Naive thymus-derived CD4-positive, alpha-beta T cell (primary cell): ENCODE data around the gene SBK1. TPM values are rescaled to one million over a fixed set of nuclear protein-coding genes. Genes with fewer than 3 reads are reported as not detected.
A peak's percentile ranks its signal among the peaks of the same experiment; 100 is the strongest.

Experiments
- ATAC-seq: fragments of 150-1000 bp; cut with Tn5 transposase; 2 replicates; pipeline ENCODE4 v1.10.0; 2021; ENCODE audit warnings: mild to moderate bottlenecking, moderate library complexity
- CTCF ChIA-PET: fragments of 350-600 bp; sonication (Branson Sonifier 250); formaldehyde crosslinking; loops from one replicate; lab custom pipeline; 2021; ENCODE audit warnings: antibody characterized with exemption; lab: Charles Lee
- POLR2A ChIA-PET: fragments of 350-600 bp; sonication (Branson Sonifier 250); formaldehyde crosslinking; loops from one replicate; lab custom pipeline; 2021; ENCODE audit warnings: antibody characterized with exemption, inconsistent platforms; lab: Charles Lee
- DNase-seq, 9 donors: peaks; one replicate each; pipeline versions ENCODE4 v3.0.0 to v3.0.0-alpha.2; 2020 to 2022; ENCODE audit warnings: mixed read lengths in 1 of 9
- H3K27ac ChIP-seq: one replicate; pipeline ENCODE4 v1.7.0; 2013; ENCODE audit warnings: mild to moderate bottlenecking, low read depth, low read length, moderate library complexity
- H3K27me3 ChIP-seq, 2 donors: one replicate each; pipeline ENCODE4 v1.7.0; 2013; ENCODE audit warnings: low read length in 2 of 2, mild to moderate bottlenecking in 2 of 2, moderate library complexity in 2 of 2; ENCODE audit not compliant: control insufficient read depth in 2 of 2, insufficient read depth in 2 of 2
- H3K36me3 ChIP-seq, 3 experiments: 1 replicate in 2 of 3; 2 replicates in 1 of 3; pipeline ENCODE4 v1.7.0; 2013; ENCODE audit warnings: low read length in 3 of 3, mild to moderate bottlenecking in 3 of 3, moderate library complexity in 1 of 3; ENCODE audit not compliant: insufficient read depth in 3 of 3, control insufficient read depth in 2 of 3
- H3K4me1 ChIP-seq, 2 donors: one replicate each; pipeline ENCODE4 v1.7.0; 2013; ENCODE audit warnings: low read length in 2 of 2, mild to moderate bottlenecking in 2 of 2, moderate library complexity in 1 of 2; ENCODE audit not compliant: control insufficient read depth in 2 of 2, insufficient read depth in 2 of 2
- H3K4me3 ChIP-seq: 2 replicates; pipeline ENCODE4 v1.7.0; 2013; ENCODE audit warnings: mild to moderate bottlenecking, low read length
- H3K9me3 ChIP-seq, 3 experiments: 1 replicate in 2 of 3; 2 replicates in 1 of 3; pipeline ENCODE4 v1.7.0; 2013; ENCODE audit warnings: low read length in 3 of 3; ENCODE audit not compliant: control insufficient read depth in 2 of 3
- H3K27ac Mint-ChIP-seq, 9 donors: one replicate each; pipeline ENCODE4 v1.8.0; 2020 to 2022; ENCODE audit warnings: mixed read lengths in 9 of 9, mild to moderate bottlenecking in 8 of 9, moderate library complexity in 5 of 9, inconsistent platforms in 2 of 9
- H3K27me3 Mint-ChIP-seq, 5 donors: one replicate each; pipeline ENCODE4 v1.8.0; 2021 to 2022; ENCODE audit warnings: mixed read lengths in 5 of 5, mild to moderate bottlenecking in 1 of 5
- H3K36me3 Mint-ChIP-seq, 5 donors: one replicate each; pipeline ENCODE4 v1.8.0; 2020 to 2022; ENCODE audit warnings: mixed read lengths in 5 of 5, mild to moderate bottlenecking in 3 of 5, inconsistent platforms in 1 of 5
- H3K4me1 Mint-ChIP-seq, 7 donors: one replicate each; pipeline ENCODE4 v1.8.0; 2020 to 2022; ENCODE audit warnings: mixed read lengths in 7 of 7, mild to moderate bottlenecking in 3 of 7, inconsistent platforms in 1 of 7
- H3K4me3 Mint-ChIP-seq, 10 donors: one replicate each; pipeline ENCODE4 v1.8.0; 2020 to 2022; ENCODE audit warnings: mild to moderate bottlenecking in 10 of 10, mixed read lengths in 10 of 10, moderate library complexity in 6 of 10, inconsistent platforms in 2 of 10
- H3K9me3 Mint-ChIP-seq, 11 donors: one replicate each; pipeline ENCODE4 v1.8.0; 2020 to 2022; ENCODE audit warnings: mixed read lengths in 11 of 11, mild to moderate bottlenecking in 4 of 11, inconsistent platforms in 1 of 11, moderate library complexity in 1 of 11
- intact Hi-C, 2 donors: fragments of 100-400 bp; cut with micrococcal nuclease; formaldehyde crosslinking; loops; one replicate each; pipeline ENCODE4 v1.15.1; 2023
- polyA plus RNA-seq, 2 donors: library from polyadenylated mRNA; unstranded; fragments of 300-500 nt; fragmentation: Illumina TruSeq; gene quantifications; one replicate each; pipeline ENCODE4 v1.2.3, GENCODE V29; 2021
- total RNA-seq, 6 experiments: library from RNA in 5 of 6; stranded (reverse) in 5 of 6; gene quantifications; 1 replicate in 5 of 6; 2 replicates in 1 of 6; pipeline ENCODE4 v1.2.3 and lab custom pipeline; 2021 to 2026

SBK1 gene
- total and polyA plus RNA-seq, 7 experiments from 2014 or later: 4.2 to 19.9 (median 16.5) TPM

GRCh38 chr16:28277537-28278388, 14.6 kb upstream of the SBK1 start:
- Mint-ChIP-seq H3K9me3 (no peaks in the 10 kb centered on the region), H3K4me3 (peak overlapping the region; percentile 75 to 86 (median 84)), H3K27me3 (peaks cover 0 to 30% (median 0%) of the 10 kb centered on the region in 5 donors), H3K4me1 (peaks cover 31 to 61% (median 44%) of the 10 kb centered on the region in 7 donors), H3K27ac (peak overlapping the region; percentile 88 to 99 (median 94)), H3K36me3 (no peaks in the 10 kb centered on the region)
- Histone ChIP-seq H3K4me1 (peaks cover 21 to 30% of the 10 kb centered on the region in 2 donors), H3K4me3 (peak overlapping the region; percentile 82), H3K36me3 (no peaks in the 10 kb centered on the region), H3K9me3 (no peaks in the 10 kb centered on the region), H3K27ac (peak overlapping the region; percentile 73), H3K27me3 (no peaks in the 10 kb centered on the region)
- POLR2A ChIA-PET: interaction anchor here (0.6 to 11.9 kb wide), 18 partner anchors 10 to 700 kb away, joined by 3 to 174 read pairs (median 4); partner anchors contain the start of genes APOBR, SBK1 and XPO6
- DNase-seq (peak; percentile 70 to 88 (median 82)), ATAC-seq (peak; percentile 95)
- intact Hi-C loops: loop anchor here (1.0 to 5.0 kb wide), 11 partner anchors 11 to 277 kb away; partner anchors contain the start of genes SBK1 (in 2 of the 2) and CLN3 (in 1 of the 2)
- CTCF ChIA-PET: interaction anchor here (0.7 to 7.0 kb wide), 19 partner anchors 8 to 272 kb away, joined by 3 to 124 read pairs (median 4); no protein-coding TSS in a partner anchor

GRCh38 chr16:28279006-28279405, 13.3 kb upstream of the SBK1 start:
- Mint-ChIP-seq H3K27ac (peak overlapping the region; percentile 59 to 88 (median 75)), H3K36me3 (no peaks in the 10 kb centered on the region), H3K4me1 (peaks cover 28 to 57% (median 44%) of the 10 kb centered on the region in 7 donors), H3K27me3 (peaks cover 0 to 23% (median 0%) of the 10 kb centered on the region in 5 donors), H3K4me3 (peak overlapping the region in 8 of 10 donors; percentile 13 to 86 (median 61)), H3K9me3 (no peaks in the 10 kb centered on the region)
- no peaks in the 10 kb centered on the region for H3K27me3 ChIP-seq
- DNase-seq (peak in 5 of 9 donors; percentile 21 to 56 (median 45)), ATAC-seq (no peak)
- H3K9me3 ChIP-seq: no peaks in the 10 kb centered on the region
- H3K27ac ChIP-seq: peak overlapping the region; percentile 16
- H3K4me1 ChIP-seq: peaks cover 21 to 30% of the 10 kb centered on the region in 2 donors
- CTCF ChIA-PET: interaction anchor here (0.6 to 7.0 kb wide), 14 partner anchors 15 to 898 kb away, joined by 3 to 124 read pairs (median 5); no protein-coding TSS in a partner anchor
- intact Hi-C loops: loop anchor here in 1 of 2 donors (5.0 kb wide), 1 partner anchor 137 kb away; no protein-coding TSS in a partner anchor
- POLR2A ChIA-PET: interaction anchor here (0.6 to 11.9 kb wide), 10 partner anchors 9 to 215 kb away, joined by 3 to 174 read pairs (median 4); partner anchors contain the start of gene XPO6
- H3K36me3 ChIP-seq: no peaks in the 10 kb centered on the region
- H3K4me3 ChIP-seq: no peak overlapping the region

- no peaks in the 10 kb centered on the region for H3K9me3 ChIP-seq
- DNase-seq (no peak), ATAC-seq (no peak)
- CTCF ChIA-PET: interaction anchor here (0.8 to 7.0 kb wide), 6 partner anchors 22 to 281 kb away, joined by 3 to 124 read pairs (median 6); no protein-coding TSS in a partner anchor
- peaks cover 0 to 8% (median 0%) of the 10 kb centered on the region in 5 donors for H3K27me3 Mint-ChIP-seq
- H3K4me1 Mint-ChIP-seq: peaks cover 24 to 35% (median 33%) of the 10 kb centered on the region in 7 donors
- H3K36me3 Mint-ChIP-seq: no peaks in the 10 kb centered on the region
- no peaks in the 10 kb centered on the region for H3K9me3 Mint-ChIP-seq
- H3K27ac Mint-ChIP-seq: peak overlapping the region in 4 of 9 donors; percentile 22 to 75 (median 66)
- POLR2A ChIA-PET: interaction anchor here (2.4 to 11.9 kb wide), 3 partner anchors 10 to 33 kb away, joined by 8 to 174 read pairs (median 11); partner anchors contain the start of gene SBK1
- H3K4me3 ChIP-seq: no peak overlapping the region
- no peak overlapping the region for H3K27ac ChIP-seq
- H3K4me3 Mint-ChIP-seq: no peak overlapping the region
- intact Hi-C loops: no loop called here
- no peaks in the 10 kb centered on the region for H3K27me3 ChIP-seq
- no peaks in the 10 kb centered on the region for H3K36me3 ChIP-seq
- H3K4me1 ChIP-seq: peaks cover 21 to 23% of the 10 kb centered on the region in 2 donors
Observed at GRCh38 chr16:28280881-28281836, 11.2 kb upstream of the SBK1 start.

- Histone ChIP-seq H3K27me3 (no peaks in the 10 kb centered on the region), H3K9me3 (no peaks in the 10 kb centered on the region), H3K27ac (no peak overlapping the region), H3K4me1 (peaks cover 18 to 21% of the 10 kb centered on the region in 2 donors), H3K36me3 (no peaks in the 10 kb centered on the region), H3K4me3 (no peak overlapping the region)
- ATAC-seq (no peak), DNase-seq (no peak)
- Mint-ChIP-seq H3K27ac (peak overlapping the region in 3 of 9 donors; percentile 4 to 67 (median 64)), H3K4me3 (no peak overlapping the region), H3K9me3 (no peaks in the 10 kb centered on the region), H3K27me3 (peaks cover 0 to 3% (median 0%) of the 10 kb centered on the region in 5 donors), H3K4me1 (peaks cover 17 to 27% (median 25%) of the 10 kb centered on the region in 7 donors), H3K36me3 (no peaks in the 10 kb centered on the region)
- ChIA-PET CTCF (interaction anchor here (0.5 to 7.0 kb wide), 6 partner anchors 29 to 334 kb away, joined by 3 to 124 read pairs (median 6); no protein-coding TSS in a partner anchor), POLR2A (interaction anchor here (0.6 to 11.9 kb wide), 5 partner anchors 9 to 39 kb away, joined by 3 to 174 read pairs (median 8); partner anchors contain the start of gene SBK1)
- intact Hi-C loops: no loop called here
Observed at GRCh38 chr16:28282045-28282444, 10.3 kb upstream of the SBK1 start.

- no peak overlapping the region for H3K27ac ChIP-seq
- H3K4me1 Mint-ChIP-seq: peaks cover 13 to 24% (median 20%) of the 10 kb centered on the region in 7 donors
- H3K27me3 ChIP-seq: no peaks in the 10 kb centered on the region
- intact Hi-C loops: no loop called here
- peaks cover 0 to 3% (median 0%) of the 10 kb centered on the region in 11 donors for H3K9me3 Mint-ChIP-seq
- ATAC-seq: no peak
- H3K27me3 Mint-ChIP-seq: no peaks in the 10 kb centered on the region
- no peaks in the 10 kb centered on the region for H3K36me3 ChIP-seq
- CTCF ChIA-PET: interaction anchor here (0.6 to 7.0 kb wide), 2 partner anchors 35 to 52 kb away, joined by 3 to 124 read pairs; no protein-coding TSS in a partner anchor
- H3K36me3 Mint-ChIP-seq: no peaks in the 10 kb centered on the region
- H3K4me3 ChIP-seq: no peak overlapping the region
- POLR2A ChIA-PET: interaction anchor here (1.5 to 11.9 kb wide), 2 partner anchors 10 to 31 kb away, joined by 4 to 174 read pairs; partner anchors contain the start of gene SBK1
- no peak overlapping the region for H3K4me3 Mint-ChIP-seq
- H3K9me3 ChIP-seq: no peaks in the 10 kb centered on the region
- DNase-seq: no peak
- H3K27ac Mint-ChIP-seq: peak overlapping the region in 2 of 9 donors; percentile 21 to 36
- peaks cover 10 to 13% of the 10 kb centered on the region in 2 donors for H3K4me1 ChIP-seq
Observed at GRCh38 chr16:28283173-28283572, 9.2 kb upstream of the SBK1 start.
